Lung (tissue), 12 donors: Measurements from ENCODE around the gene COL10A1. TPM values are rescaled to one million over a fixed set of nuclear protein-coding genes. Genes with fewer than 3 reads are reported as not detected.

Experiments
- ATAC-seq: fragments of 200-7000 bp; cut with Tn5 transposase; one replicate; pipeline ENCODE4 v1.9.1; 2020; ENCODE audit warnings: moderate number of reproducible peaks; ENCODE audit not compliant: insufficient read depth, low FRiP score
- DNase-seq, 3 donors: peaks; one replicate each; pipeline ENCODE4 v3.0.0-alpha.2; 2013 to 2017
- H3K27ac ChIP-seq, 2 donors: one replicate each; pipeline ENCODE4 v1.5.1; 2013; ENCODE audit warnings: mild to moderate bottlenecking in 2 of 2, moderate library complexity in 2 of 2, control low read depth in 1 of 2, inconsistent platforms in 1 of 2, low read depth in 1 of 2, low read length in 1 of 2
- H3K27me3 ChIP-seq, 3 donors: one replicate each; pipeline ENCODE4 v1.5.1; 2013; ENCODE audit warnings: low read length in 2 of 3; ENCODE audit not compliant: control insufficient read depth in 3 of 3, insufficient read depth in 3 of 3
- H3K36me3 ChIP-seq, 4 donors: one replicate each; pipeline ENCODE4 v1.5.1; 2013; ENCODE audit warnings: low read length in 4 of 4, mild to moderate bottlenecking in 1 of 4, moderate library complexity in 1 of 4; ENCODE audit not compliant: control insufficient read depth in 4 of 4, insufficient read depth in 4 of 4
- H3K4me1 ChIP-seq, 5 donors: one replicate each; pipeline ENCODE4 v1.5.1; 2013; ENCODE audit warnings: low read length in 5 of 5, mild to moderate bottlenecking in 2 of 5, moderate library complexity in 1 of 5; ENCODE audit not compliant: control insufficient read depth in 5 of 5, insufficient read depth in 5 of 5
- H3K4me3 ChIP-seq: one replicate; pipeline ENCODE4 v1.5.1; 2013; ENCODE audit warnings: mild to moderate bottlenecking, control low read depth, moderate library complexity
- H3K9ac ChIP-seq, 2 donors: one replicate each; pipeline ENCODE4 v1.5.1; 2013; ENCODE audit warnings: low read length in 2 of 2, control low read depth in 1 of 2; ENCODE audit not compliant: insufficient read depth in 1 of 2
- H3K9me3 ChIP-seq, 4 donors: one replicate each; pipeline ENCODE4 v1.5.1; 2013; ENCODE audit warnings: low read length in 3 of 4, mild to moderate bottlenecking in 1 of 4, moderate library complexity in 1 of 4; ENCODE audit not compliant: control insufficient read depth in 4 of 4, insufficient read depth in 3 of 4
- CTCF ChIP-seq: IDR thresholded peaks from 2 replicates; pipeline ENCODE4 v1.5.1; 2012; ENCODE audit warnings: mild to moderate bottlenecking; ENCODE audit errors: control extremely low read depth, extremely low read depth
- WGBS, 2 donors: extraction: QIAGEN DNeasy Blood & Tissue Kit; methylation state at CpG; one replicate each; pipeline ENCODE4 v1.1.7; 2013; 5-methylcytosine and 5-hydroxymethylcytosine counted together
- polyA plus RNA-seq, 2 donors: library from polyadenylated mRNA; stranded (reverse); fragments of 200-250 nt; gene quantifications; one replicate each; pipeline ENCODE4 v1.2.1, GENCODE V29; 2013
- total RNA-seq, 2 donors: library from RNA; depleted of rRNA in 1 of 2; stranded (reverse); fragments of >200 nt in 1 of 2; gene quantifications; one replicate each; pipeline ENCODE4 v1.2.1, GENCODE V29; 2014 to 2021
- donor health status: control.
- donor health status: control.
- donor health status: Bipolar disorder and iron deficiency.
- donor health status: healthy.
- donor health status: DM: yes; HTN: yes; CAD: no.

COL10A1 gene
- total and polyA plus RNA-seq, 4 donors = 0.28 TPM; not detected in 3

GRCh38 chr6:116102873-116103272 is 23.1 kb downstream of the COL10A1 start:
- DNase-seq (no peak), ATAC-seq (no peak)
- WGBS, 2 donors = 58 to 70% methylated on average over 4 of the region's 4 CpGs
- no peak overlapping the region for H3K27ac ChIP-seq
- no peak for TF ChIP-seq CTCF
- no peaks in the 10 kb centered on the region for H3K27me3 ChIP-seq
- H3K4me1 ChIP-seq = peaks cover 0 to 44% (median 19%) of the 10 kb centered on the region in 5 donors
- no peak overlapping the region for H3K4me3 ChIP-seq
- H3K36me3 ChIP-seq = peaks cover 0 to 10% (median 3%) of the 10 kb centered on the region in 4 donors
- no peak overlapping the region for H3K9ac ChIP-seq
- H3K9me3 ChIP-seq = no peaks in the 10 kb centered on the region

- Histone ChIP-seq H3K27me3 (no peaks in the 10 kb centered on the region), H3K36me3 (peaks cover 0 to 10% (median 3%) of the 10 kb centered on the region in 4 donors), H3K4me1 (peaks cover 0 to 44% (median 19%) of the 10 kb centered on the region in 5 donors), H3K9ac (peak overlapping the region; percentile 31 to 89), H3K9me3 (no peaks in the 10 kb centered on the region), H3K27ac (peak overlapping the region in 1 of 2 donors; percentile 100), H3K4me3 (no peak overlapping the region)
- no peak for TF ChIP-seq CTCF
- DNase-seq (no peak), ATAC-seq (no peak)
- WGBS, 2 donors = 52 to 59% methylated on average over 2 of the region's 2 CpGs
These were observed 24.1 kb downstream of the COL10A1 start for GRCh38 chr6:116101790-116102189.

GRCh38 chr6:116101302-116101718 is 24.6 kb downstream of the COL10A1 start:
- no peak for DNase-seq
- Histone ChIP-seq H3K36me3 (peaks cover 0 to 10% (median 3%) of the 10 kb centered on the region in 4 donors), H3K4me3 (peak overlapping the region; percentile 97), H3K9ac (peak overlapping the region; percentile 86 to 89), H3K27me3 (no peaks in the 10 kb centered on the region), H3K27ac (peak overlapping the region; percentile 100), H3K4me1 (peaks cover 0 to 44% (median 19%) of the 10 kb centered on the region in 5 donors), H3K9me3 (no peaks in the 10 kb centered on the region)
- 1 to 3% methylated on average over 12 of the region's 12 CpGs for WGBS, 2 donors
- TF ChIP-seq CTCF = no peak
- no peak for ATAC-seq
